ENCODE results near the gene RPS6KA6. TPM values are rescaled to one million over a fixed set of nuclear protein-coding genes. Genes with fewer than 3 reads are reported as not detected.

Gene RPS6KA6
- not detected for total RNA-seq

DNA sequence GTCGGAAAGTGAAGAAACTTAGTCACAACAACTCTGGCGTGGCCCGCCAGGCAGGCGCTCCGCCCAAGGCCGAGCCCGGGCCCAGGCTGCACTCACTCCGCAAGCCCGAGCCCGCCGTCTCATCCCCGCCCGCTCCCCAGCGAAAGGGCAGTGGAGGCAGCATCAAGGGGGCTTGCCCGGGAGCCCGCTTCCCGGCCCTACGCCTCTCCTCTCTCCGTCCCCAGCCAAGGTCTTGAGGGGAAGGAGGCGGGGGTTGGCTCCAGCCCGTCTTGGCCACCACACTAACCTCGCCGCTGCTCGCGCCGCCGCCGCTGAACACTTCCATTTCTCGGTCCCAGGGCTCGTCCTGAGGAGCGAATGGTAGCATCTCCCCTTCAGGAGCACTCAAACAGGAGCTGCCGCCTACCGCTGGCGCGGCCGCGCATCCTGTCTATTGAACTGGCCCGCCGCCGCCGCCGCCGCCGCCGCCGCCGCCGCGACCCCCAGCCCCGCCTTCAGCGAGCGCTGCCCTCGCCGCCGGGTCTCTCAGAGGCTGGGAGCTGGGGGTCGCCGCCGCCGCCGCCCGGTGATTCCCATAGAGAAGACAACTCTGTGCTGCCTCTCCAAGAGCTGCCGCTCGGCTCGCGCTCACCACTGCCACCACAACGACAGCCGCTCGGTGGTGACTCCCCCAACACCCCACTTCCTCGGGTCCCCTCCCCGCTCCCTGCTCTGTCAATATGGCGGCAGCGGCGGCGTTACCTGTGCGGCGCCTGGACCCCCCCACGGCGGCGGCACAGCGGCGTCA is at the start of gene RPS6KA6:
Gene RPS6KA6 (minus strand): TSS at position 667 of the 787 bp plus-strand sequence. CDS start 300 bp downstream, at position 367.
- ATAC-seq (no peak), DNase-seq (no peak)
- Mint-ChIP-seq H3K27ac (no peak within 1 kb of the TSS), H3K36me3 (ENCODE audit: low read depth) (no peaks in the 10 kb centered on the region), H3K27me3 (ENCODE audit: low read depth) (peaks cover 7% of the 10 kb centered on the region), H3K9me3 (ENCODE audit: insufficient read depth) (no peaks in the 10 kb centered on the region), H3K4me3 (peak within 1 kb of the TSS; percentile 36), H3K4me1 (ENCODE audit: low read depth) (no peaks in the 10 kb centered on the region)
- ChIA-PET CTCF (no interaction called here), POLR2A (no interaction called here)

DNA sequence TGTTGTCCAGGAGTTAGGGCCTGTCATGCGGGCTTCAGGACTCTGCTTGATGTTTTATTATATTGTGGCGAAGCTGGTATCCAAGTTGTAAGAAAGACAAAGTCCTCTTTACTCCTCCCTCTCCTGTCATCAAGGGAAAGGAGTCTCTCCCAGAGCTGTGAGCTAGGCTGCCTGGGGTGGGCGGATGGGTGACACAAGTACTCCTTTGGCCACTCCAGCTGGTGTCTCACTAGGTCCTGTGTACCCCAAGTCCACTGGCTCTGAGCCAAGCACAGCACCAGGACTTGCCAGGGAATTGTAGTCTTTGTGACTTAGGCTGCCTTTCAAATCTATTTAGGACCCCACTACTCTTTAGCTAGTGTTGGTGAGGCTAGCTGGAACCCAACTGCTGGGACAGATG is 36.7 kb upstream of the RPS6KA6 start:
- Mint-ChIP-seq H3K27ac (no peak overlapping the region), H3K4me3 (no peak overlapping the region), H3K9me3 (ENCODE audit: insufficient read depth) (no peaks in the 10 kb centered on the region), H3K4me1 (ENCODE audit: low read depth) (no peaks in the 10 kb centered on the region), H3K36me3 (ENCODE audit: low read depth) (no peaks in the 10 kb centered on the region), H3K27me3 (ENCODE audit: low read depth) (no peaks in the 10 kb centered on the region)
- POLR2A ChIA-PET = no interaction called here
- ATAC-seq (no peak), DNase-seq (no peak)
- CTCF ChIA-PET = no interaction called here

DNA sequence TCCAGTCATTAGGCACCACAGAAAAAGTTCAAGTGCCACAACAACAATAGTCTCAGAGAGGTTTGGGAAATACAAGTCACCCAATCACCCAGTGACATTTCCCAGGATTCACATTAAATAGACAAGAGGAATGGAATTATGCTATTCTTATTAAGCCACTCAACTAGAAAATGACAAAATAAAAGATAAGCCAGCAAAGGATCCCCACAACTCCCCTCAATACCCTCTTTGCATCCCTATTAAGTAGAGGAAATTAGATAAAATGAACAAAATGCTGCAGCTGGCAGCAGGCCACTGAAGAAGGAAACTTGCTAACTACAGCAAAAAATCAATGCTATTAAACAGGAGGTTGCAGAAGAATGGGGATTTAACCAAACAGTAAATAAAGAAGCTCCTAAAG is 35.3 kb upstream of the RPS6KA6 start:
- Mint-ChIP-seq H3K27me3 (ENCODE audit: low read depth) (no peaks in the 10 kb centered on the region), H3K9me3 (ENCODE audit: insufficient read depth) (no peaks in the 10 kb centered on the region), H3K36me3 (ENCODE audit: low read depth) (no peaks in the 10 kb centered on the region), H3K4me3 (no peak overlapping the region), H3K4me1 (ENCODE audit: low read depth) (no peaks in the 10 kb centered on the region), H3K27ac (no peak overlapping the region)
- ATAC-seq (no peak), DNase-seq (no peak)
- ChIA-PET POLR2A (no interaction called here), CTCF (no interaction called here)

DNA sequence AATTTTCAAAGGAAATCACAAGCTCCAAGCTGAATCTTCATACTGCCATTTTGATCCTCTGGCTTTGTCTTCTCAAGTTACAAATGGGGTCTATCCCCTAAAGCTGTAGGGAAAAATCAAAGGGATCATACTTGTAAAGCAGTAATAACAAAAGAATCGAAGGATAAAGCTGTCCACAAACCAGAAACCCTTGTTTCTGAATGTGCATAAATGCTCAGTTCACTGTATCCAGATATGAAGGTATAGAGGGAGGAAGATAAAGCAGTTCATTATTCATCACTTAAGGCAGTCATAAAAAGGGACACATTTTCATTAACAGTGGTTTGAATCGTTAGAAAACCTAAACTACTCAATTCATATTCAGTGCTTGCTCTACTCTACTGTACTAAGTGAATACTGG is 33.2 kb upstream of the RPS6KA6 start:
- no peaks in the 10 kb centered on the region for H3K27me3 Mint-ChIP-seq (ENCODE audit: low read depth)
- ChIA-PET POLR2A (no interaction called here), CTCF (no interaction called here)

DNA sequence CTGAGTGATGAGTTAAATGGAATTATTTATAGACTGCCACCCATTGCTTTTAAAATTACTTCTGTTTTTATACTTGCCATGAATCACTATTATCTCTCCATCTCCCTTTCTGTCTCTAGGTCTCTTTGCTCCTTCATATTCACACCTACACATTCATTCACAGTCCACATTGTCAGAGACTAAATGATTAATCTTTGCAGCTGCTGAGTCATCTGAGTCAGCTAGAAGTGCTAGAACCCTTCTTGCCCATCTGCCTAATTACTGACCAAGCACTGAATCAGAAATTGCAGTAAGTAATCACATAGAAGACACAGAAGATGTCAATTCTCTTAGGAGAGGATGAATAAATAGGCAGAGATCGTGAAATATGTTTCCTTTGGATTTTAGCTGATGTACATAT is 31.6 kb upstream of the RPS6KA6 start:
- Mint-ChIP-seq H3K36me3 (ENCODE audit: low read depth) (no peaks in the 10 kb centered on the region), H3K27ac (no peak overlapping the region), H3K9me3 (ENCODE audit: insufficient read depth) (no peaks in the 10 kb centered on the region), H3K4me3 (no peak overlapping the region), H3K4me1 (ENCODE audit: low read depth) (no peaks in the 10 kb centered on the region), H3K27me3 (ENCODE audit: low read depth) (no peaks in the 10 kb centered on the region)
- POLR2A ChIA-PET = no interaction called here
- ATAC-seq (no peak), DNase-seq (no peak)
- CTCF ChIA-PET = no interaction called here

More for the DNA sequence above, 33.2 kb upstream of the RPS6KA6 start:
- H3K27ac Mint-ChIP-seq = no peak overlapping the region
- DNase-seq = no peak
- H3K36me3 Mint-ChIP-seq (ENCODE audit: low read depth) = no peaks in the 10 kb centered on the region
- no peak for ATAC-seq
- no peaks in the 10 kb centered on the region for H3K4me1 Mint-ChIP-seq (ENCODE audit: low read depth)
- H3K9me3 Mint-ChIP-seq (ENCODE audit: insufficient read depth) = no peaks in the 10 kb centered on the region
- H3K4me3 Mint-ChIP-seq = no peak overlapping the region

DNA sequence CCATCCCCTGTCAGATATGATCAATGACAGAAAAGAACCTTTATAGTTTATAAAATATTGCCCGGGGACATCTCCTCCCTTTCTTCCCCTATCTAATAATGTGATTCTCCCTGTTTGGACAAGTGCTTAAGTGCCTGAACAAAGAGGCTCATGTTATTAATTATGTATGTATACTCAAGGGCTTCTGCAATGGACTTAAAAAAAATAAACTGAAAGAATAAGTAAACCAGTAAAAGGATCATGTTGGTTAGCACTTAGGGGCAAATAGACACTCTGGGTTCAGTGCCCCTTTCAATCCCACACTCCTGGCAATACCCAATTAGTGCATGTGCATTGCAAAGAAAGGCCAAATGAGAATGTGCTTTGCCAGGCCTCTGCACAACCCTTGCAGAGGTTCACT is 30.7 kb upstream of the RPS6KA6 start:
- Mint-ChIP-seq H3K27me3 (ENCODE audit: low read depth) (no peaks in the 10 kb centered on the region), H3K9me3 (ENCODE audit: insufficient read depth) (no peaks in the 10 kb centered on the region), H3K27ac (no peak overlapping the region), H3K36me3 (ENCODE audit: low read depth) (no peaks in the 10 kb centered on the region), H3K4me1 (ENCODE audit: low read depth) (no peaks in the 10 kb centered on the region), H3K4me3 (no peak overlapping the region)
- DNase-seq (no peak), ATAC-seq (no peak)
- ChIA-PET POLR2A (no interaction called here), CTCF (no interaction called here)

DNA sequence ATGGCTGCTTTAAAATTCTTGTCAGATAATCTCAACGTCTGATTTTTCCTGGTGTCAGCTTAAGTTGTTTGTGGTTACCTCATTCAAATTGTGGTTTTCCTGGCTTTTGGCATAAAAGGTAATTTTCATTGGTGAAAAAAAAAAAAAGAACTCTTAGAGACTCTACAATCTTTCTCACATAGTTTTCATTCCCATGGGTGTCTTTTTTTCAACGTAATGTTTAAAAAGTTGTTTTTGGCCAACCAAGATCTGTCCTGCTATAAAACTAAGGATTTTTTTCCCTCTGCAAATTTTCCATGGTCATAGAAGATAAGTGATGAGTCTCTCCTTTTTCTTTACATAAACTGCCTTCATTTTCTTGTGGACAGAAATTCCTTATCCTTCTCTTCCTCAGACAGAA is 28.9 kb upstream of the RPS6KA6 start:
- DNase-seq (no peak), ATAC-seq (no peak)
- Mint-ChIP-seq H3K4me1 (ENCODE audit: low read depth) (no peaks in the 10 kb centered on the region), H3K27me3 (ENCODE audit: low read depth) (no peaks in the 10 kb centered on the region), H3K4me3 (no peak overlapping the region), H3K9me3 (ENCODE audit: insufficient read depth) (no peaks in the 10 kb centered on the region), H3K36me3 (ENCODE audit: low read depth) (no peaks in the 10 kb centered on the region), H3K27ac (no peak overlapping the region)
- ChIA-PET POLR2A (no interaction called here), CTCF (no interaction called here)

DNA sequence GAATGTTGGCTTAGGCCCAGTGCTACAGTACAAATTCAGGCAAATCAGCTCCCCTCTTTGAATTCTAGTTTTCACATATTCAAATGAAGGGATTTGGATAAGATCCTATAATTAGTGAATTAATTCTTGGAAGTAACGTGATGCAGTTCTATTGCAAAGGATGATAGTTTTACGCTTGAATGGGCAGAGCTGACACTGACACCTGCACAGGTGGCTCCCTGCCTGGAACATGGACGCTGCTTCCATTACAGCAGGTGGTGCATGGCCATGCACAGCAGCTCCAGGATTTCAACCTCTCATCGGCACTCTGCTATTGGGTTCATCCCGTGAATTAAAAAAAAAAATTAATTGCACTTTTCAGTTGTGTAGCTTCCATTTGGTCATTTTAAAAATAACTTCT is 28.4 kb upstream of the RPS6KA6 start:
- H3K27me3 Mint-ChIP-seq (ENCODE audit: low read depth) = no peaks in the 10 kb centered on the region

DNA sequence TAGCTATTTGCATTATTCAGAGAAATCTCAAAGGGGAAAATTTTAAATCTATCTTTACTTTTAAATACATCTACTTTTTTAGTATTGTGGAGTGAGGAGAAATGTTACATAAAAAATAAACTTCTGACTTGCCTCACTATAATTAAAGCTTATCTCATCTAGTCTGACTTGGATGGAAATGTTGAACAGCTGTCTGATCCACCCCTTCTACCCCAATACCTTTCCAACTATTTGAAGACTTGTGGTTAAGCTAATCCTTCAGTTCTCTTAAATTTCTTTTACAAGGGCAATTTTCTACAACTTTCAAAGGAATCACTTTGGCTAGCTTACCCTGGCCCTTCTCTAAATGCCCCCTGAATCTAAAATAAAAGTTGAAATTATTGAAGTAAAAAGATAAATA is 17.3 kb upstream of the RPS6KA6 start:
- Mint-ChIP-seq H3K27ac (no peak overlapping the region), H3K9me3 (ENCODE audit: insufficient read depth) (no peaks in the 10 kb centered on the region), H3K36me3 (ENCODE audit: low read depth) (no peaks in the 10 kb centered on the region), H3K27me3 (ENCODE audit: low read depth) (no peaks in the 10 kb centered on the region), H3K4me1 (ENCODE audit: low read depth) (no peaks in the 10 kb centered on the region), H3K4me3 (no peak overlapping the region)
- DNase-seq (no peak), ATAC-seq (no peak)
- ChIA-PET CTCF (no interaction called here), POLR2A (no interaction called here)

More for the DNA sequence above, 28.4 kb upstream of the RPS6KA6 start:
- Mint-ChIP-seq H3K4me1 (ENCODE audit: low read depth) (no peaks in the 10 kb centered on the region), H3K4me3 (no peak overlapping the region), H3K27ac (no peak overlapping the region), H3K36me3 (ENCODE audit: low read depth) (no peaks in the 10 kb centered on the region), H3K9me3 (ENCODE audit: insufficient read depth) (no peaks in the 10 kb centered on the region)
- CTCF ChIA-PET = no interaction called here
- no peak for ATAC-seq
- POLR2A ChIA-PET = no interaction called here
- no peak for DNase-seq

DNA sequence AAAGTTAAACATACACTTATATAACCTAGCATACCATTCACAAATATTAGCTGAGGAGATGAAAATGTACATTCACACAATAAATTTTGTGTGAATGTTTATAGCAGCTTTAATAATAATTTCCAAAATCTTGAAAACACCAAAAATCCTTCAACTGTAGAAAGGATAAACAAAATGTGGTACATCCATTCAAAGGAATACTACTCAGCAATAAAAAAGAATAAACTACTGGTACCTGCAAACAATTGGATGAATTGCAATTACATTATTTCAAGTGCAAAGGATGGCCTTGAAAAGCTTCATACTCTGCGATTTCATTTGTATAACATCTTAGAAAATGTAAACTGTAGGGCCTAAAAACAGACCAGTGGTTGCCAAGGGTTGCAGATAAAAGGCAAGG is 11.7 kb upstream of the RPS6KA6 start:
- no peak for ATAC-seq
- Mint-ChIP-seq H3K27me3 (ENCODE audit: low read depth) (no peaks in the 10 kb centered on the region), H3K4me1 (ENCODE audit: low read depth) (no peaks in the 10 kb centered on the region), H3K4me3 (no peak overlapping the region), H3K9me3 (ENCODE audit: insufficient read depth) (no peaks in the 10 kb centered on the region), H3K36me3 (ENCODE audit: low read depth) (no peaks in the 10 kb centered on the region), H3K27ac (no peak overlapping the region)
- POLR2A ChIA-PET = no interaction called here
- DNase-seq = no peak
- CTCF ChIA-PET = no interaction called here

DNA sequence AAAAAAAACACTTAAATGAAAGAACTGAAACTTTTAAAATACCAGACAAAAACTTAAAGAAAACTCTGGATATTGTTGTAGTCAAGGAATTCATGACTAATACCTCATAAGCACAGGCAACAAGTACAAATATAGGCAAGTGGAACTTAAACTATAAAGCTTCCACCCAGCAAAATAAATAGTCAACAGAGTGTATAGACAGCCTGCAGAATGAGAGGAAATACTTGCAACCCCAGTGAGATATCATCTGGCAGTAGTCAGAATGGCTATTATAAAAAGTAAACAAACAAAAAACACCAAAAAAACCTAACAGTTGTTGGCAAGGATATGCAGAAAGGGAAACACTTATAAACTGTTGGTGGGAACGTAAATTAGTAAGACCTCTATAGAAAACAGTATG is 9.6 kb upstream of the RPS6KA6 start:
- H3K27me3 Mint-ChIP-seq (ENCODE audit: low read depth) = no peaks in the 10 kb centered on the region
- H3K4me3 Mint-ChIP-seq = no peak overlapping the region
- H3K36me3 Mint-ChIP-seq (ENCODE audit: low read depth) = no peaks in the 10 kb centered on the region
- DNase-seq (no peak), ATAC-seq (no peak)
- ChIA-PET CTCF (no interaction called here), POLR2A (no interaction called here)
- no peaks in the 10 kb centered on the region for H3K9me3 Mint-ChIP-seq (ENCODE audit: insufficient read depth)
- no peaks in the 10 kb centered on the region for H3K4me1 Mint-ChIP-seq (ENCODE audit: low read depth)
- no peak overlapping the region for H3K27ac Mint-ChIP-seq

DNA sequence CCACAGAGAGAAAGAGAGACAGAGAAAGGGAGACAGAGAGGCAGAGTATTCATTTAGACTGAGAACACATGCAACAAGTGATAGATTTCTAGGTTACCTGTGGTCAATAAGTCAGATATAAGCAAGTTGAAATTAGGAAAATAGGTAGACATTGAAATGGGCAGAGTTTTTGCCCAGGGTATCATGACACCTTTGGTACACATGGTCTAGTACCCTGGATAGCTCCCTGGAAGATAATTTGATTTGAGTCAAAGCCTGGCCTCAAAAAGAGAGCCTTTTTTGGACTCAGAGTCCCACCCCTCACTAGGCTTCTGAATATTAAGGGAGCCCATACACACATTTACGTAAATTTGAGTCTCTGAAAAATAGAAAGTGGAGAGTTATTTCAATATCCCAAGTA is 4.0 kb upstream of the RPS6KA6 start:
- Mint-ChIP-seq H3K36me3 (ENCODE audit: low read depth) (no peaks in the 10 kb centered on the region), H3K4me1 (ENCODE audit: low read depth) (no peaks in the 10 kb centered on the region), H3K27me3 (ENCODE audit: low read depth) (peaks cover 4% of the 10 kb centered on the region), H3K9me3 (ENCODE audit: insufficient read depth) (no peaks in the 10 kb centered on the region), H3K4me3 (no peak overlapping the region), H3K27ac (no peak overlapping the region)
- ChIA-PET CTCF (no interaction called here), POLR2A (no interaction called here)
- no peak for DNase-seq
- no peak for ATAC-seq

DNA sequence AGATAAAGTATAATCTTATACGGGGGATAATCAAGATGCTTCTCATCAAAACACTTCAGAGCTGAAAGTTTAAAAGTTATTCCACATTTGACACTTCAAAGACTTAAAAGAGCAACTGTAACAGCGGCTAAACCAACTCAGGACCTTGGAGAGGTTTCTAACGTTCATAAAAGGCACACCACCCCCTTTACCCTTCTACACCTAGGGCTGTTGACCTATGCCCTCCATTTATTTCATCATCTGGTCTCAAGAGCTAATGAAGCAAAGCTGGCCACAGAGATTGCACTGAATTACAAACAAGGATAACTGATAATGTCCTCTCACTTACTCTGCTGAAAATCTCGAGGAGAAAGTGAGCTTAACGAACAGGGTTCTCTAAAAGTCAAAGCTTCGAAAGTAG is 1.1 kb upstream of the RPS6KA6 start:
- Mint-ChIP-seq H3K36me3 (ENCODE audit: low read depth) (no peaks in the 10 kb centered on the region), H3K27me3 (ENCODE audit: low read depth) (peaks cover 7% of the 10 kb centered on the region), H3K27ac (no peak overlapping the region), H3K9me3 (ENCODE audit: insufficient read depth) (no peaks in the 10 kb centered on the region), H3K4me1 (ENCODE audit: low read depth) (no peaks in the 10 kb centered on the region), H3K4me3 (no peak overlapping the region)
- DNase-seq = no peak
- ChIA-PET POLR2A (no interaction called here), CTCF (no interaction called here)
- no peak for ATAC-seq
